HFF-Myc (cell line): ENCODE data around the gene ADORA2A.
"Not testable (repeated sequence)": the region's sequence is repeated elsewhere in the genome, so short reads cannot be mapped to it uniquely, and the experiment has no call there.

ENCODE experiments used
- DNase-seq: peaks from one replicate; pipeline ENCODE4 v3.0.0-alpha.2; 2011; ENCODE audit warnings: low read depth; ENCODE audit errors: extremely low read depth
- H3K4me3 ChIP-seq: replicated peaks from 2 replicates; pipeline ENCODE4 v1.5.1; 2011; ENCODE audit warnings: low read depth, mild to moderate bottlenecking, control low read depth, low read length
- CTCF ChIP-seq: IDR thresholded peaks from 2 replicates; pipeline ENCODE4 v1.5.1; 2012; ENCODE audit warnings: mild to moderate bottlenecking, low read depth, low read length, control low read depth; ENCODE audit errors: missing control alignments

Gene ADORA2A

GRCh38 chr22:24482575-24482974 lies 55.2 kb downstream of the ADORA2A start:
- H3K4me3 ChIP-seq, result no peak overlapping the region
- no peak for TF ChIP-seq CTCF
- no peak for DNase-seq

GRCh38 chr22:24482998-24483397 lies 55.6 kb downstream of the ADORA2A start:
- DNase-seq, result no peak
- TF ChIP-seq CTCF, result no peak
- no peak overlapping the region for H3K4me3 ChIP-seq

GRCh38 chr22:24483976-24484545 lies 56.7 kb downstream of the ADORA2A start:
- H3K4me3 ChIP-seq, result no peak overlapping the region
- TF ChIP-seq CTCF, result no peak
- no peak for DNase-seq

GRCh38 chr22:24485170-24485569 lies 57.8 kb downstream of the ADORA2A start:
- TF ChIP-seq CTCF, result no peak
- H3K4me3 ChIP-seq, result no peak overlapping the region
- DNase-seq, result no peak

GRCh38 chr22:24485608-24486007 lies 58.2 kb downstream of the ADORA2A start:
- TF ChIP-seq CTCF, result no peak
- no peak overlapping the region for H3K4me3 ChIP-seq
- no peak for DNase-seq

GRCh38 chr22:24486501-24486921 lies 59.1 kb downstream of the ADORA2A start:
- DNase-seq, result peak; percentile 52
- H3K4me3 ChIP-seq, result no peak overlapping the region
- no peak for TF ChIP-seq CTCF

GRCh38 chr22:24489011-24489410 lies 61.6 kb downstream of the ADORA2A start:
- no peak overlapping the region for H3K4me3 ChIP-seq
- no peak for TF ChIP-seq CTCF
- no peak for DNase-seq

GRCh38 chr22:24489434-24489833 lies 62.0 kb downstream of the ADORA2A start:
- DNase-seq, H3K4me3 ChIP-seq: not testable (repeated sequence)
